Endothelial cell (in vitro differentiated cells): ENCODE measurements around the gene LGALS7. TPM values are rescaled to one million over a fixed set of nuclear protein-coding genes. Genes with fewer than 3 reads are reported as not detected.

ENCODE experiments used
- DNase-seq: peaks from one replicate; pipeline ENCODE4 v3.0.0; 2021; ENCODE audit warnings: low spot score
- H3K27ac Mint-ChIP-seq: one replicate; pipeline ENCODE4 v1.8.0; 2021; ENCODE audit warnings: mixed read lengths, inconsistent platforms; ENCODE audit not compliant: unreplicated experiment
- H3K27me3 Mint-ChIP-seq: one replicate; pipeline ENCODE4 v1.8.0; 2021; ENCODE audit warnings: mild to moderate bottlenecking, moderate library complexity, mixed read lengths, inconsistent platforms; ENCODE audit not compliant: unreplicated experiment
- H3K36me3 Mint-ChIP-seq: one replicate; pipeline ENCODE4 v1.8.0; 2021; ENCODE audit warnings: mild to moderate bottlenecking, low read depth, mixed read lengths, inconsistent platforms; ENCODE audit not compliant: unreplicated experiment
- H3K4me1 Mint-ChIP-seq: one replicate; pipeline ENCODE4 v1.8.0; 2021; ENCODE audit warnings: mild to moderate bottlenecking, mixed read lengths, inconsistent platforms; ENCODE audit not compliant: unreplicated experiment
- H3K4me3 Mint-ChIP-seq: one replicate; pipeline ENCODE4 v1.8.0; 2021; ENCODE audit warnings: mild to moderate bottlenecking, mixed read lengths, inconsistent platforms; ENCODE audit not compliant: unreplicated experiment
- H3K9me3 Mint-ChIP-seq: one replicate; pipeline ENCODE4 v1.8.0; 2021; ENCODE audit warnings: mixed read lengths, inconsistent platforms; ENCODE audit not compliant: unreplicated experiment
- total RNA-seq: library from RNA; stranded (reverse); fragmentation: NEBNext Ultra II Directional; extraction: Animal tissue kit (Norgen Biotek cat#: 25700); gene quantifications from one replicate; pipeline ENCODE4 v1.2.1, GENCODE V29; 2021; ENCODE audit not compliant: unreplicated experiment
- TF ChIP-seq, protein P1 (sequence below): fragments of 200-600 bp; sonication (generic); IDR thresholded peaks from one replicate; pipeline ENCODE4 v1.5.0; 2021; ENCODE audit warnings: antibody characterized with exemption; ENCODE audit not compliant: unreplicated experiment

Gene LGALS7
- total RNA-seq, 1 donor from 2014 or later = 3.6 TPM

DNA sequence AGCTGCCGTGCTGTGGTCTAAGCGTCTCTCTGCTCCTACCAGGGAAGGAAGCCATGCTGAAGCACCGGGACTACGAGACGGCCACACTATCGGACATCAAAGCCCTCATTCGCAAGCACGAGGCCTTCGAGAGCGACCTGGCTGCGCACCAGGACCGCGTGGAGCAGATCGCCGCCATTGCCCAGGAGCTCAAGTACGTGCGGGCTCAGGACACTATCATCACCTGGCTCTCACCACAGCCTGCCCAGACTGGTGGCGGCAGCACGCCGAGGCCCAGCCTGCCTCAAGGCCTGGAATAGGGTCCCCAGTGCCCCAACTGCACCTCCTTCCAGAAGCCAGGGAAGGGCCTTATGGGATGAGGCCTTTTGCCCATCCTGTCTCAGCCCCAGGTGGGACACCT lies 51.8 kb downstream of the LGALS7 start:
- TF ChIP-seq, protein P1, sequence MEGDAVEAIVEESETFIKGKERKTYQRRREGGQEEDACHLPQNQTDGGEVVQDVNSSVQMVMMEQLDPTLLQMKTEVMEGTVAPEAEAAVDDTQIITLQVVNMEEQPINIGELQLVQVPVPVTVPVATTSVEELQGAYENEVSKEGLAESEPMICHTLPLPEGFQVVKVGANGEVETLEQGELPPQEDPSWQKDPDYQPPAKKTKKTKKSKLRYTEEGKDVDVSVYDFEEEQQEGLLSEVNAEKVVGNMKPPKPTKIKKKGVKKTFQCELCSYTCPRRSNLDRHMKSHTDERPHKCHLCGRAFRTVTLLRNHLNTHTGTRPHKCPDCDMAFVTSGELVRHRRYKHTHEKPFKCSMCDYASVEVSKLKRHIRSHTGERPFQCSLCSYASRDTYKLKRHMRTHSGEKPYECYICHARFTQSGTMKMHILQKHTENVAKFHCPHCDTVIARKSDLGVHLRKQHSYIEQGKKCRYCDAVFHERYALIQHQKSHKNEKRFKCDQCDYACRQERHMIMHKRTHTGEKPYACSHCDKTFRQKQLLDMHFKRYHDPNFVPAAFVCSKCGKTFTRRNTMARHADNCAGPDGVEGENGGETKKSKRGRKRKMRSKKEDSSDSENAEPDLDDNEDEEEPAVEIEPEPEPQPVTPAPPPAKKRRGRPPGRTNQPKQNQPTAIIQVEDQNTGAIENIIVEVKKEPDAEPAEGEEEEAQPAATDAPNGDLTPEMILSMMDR = no peak
- Mint-ChIP-seq H3K27ac (peak overlapping the region; percentile 36), H3K27me3 (peaks cover 20% of the 10 kb centered on the region), H3K4me3 (no peak overlapping the region), H3K36me3 (peaks cover 14% of the 10 kb centered on the region), H3K4me1 (no peaks in the 10 kb centered on the region), H3K9me3 (no peaks in the 10 kb centered on the region)
- no peak for DNase-seq

Other genes starting within 250 kb of the LGALS7 start
- gene MAP4K1, start 155.6 kb downstream of the LGALS7 start, total RNA-seq = 7.5 TPM
- gene EIF3K, start 154.3 kb downstream of the LGALS7 start, total RNA-seq = 469 TPM
- 744 TPM for gene ACTN4, start 125.9 kb downstream of the LGALS7 start, total RNA-seq
- gene CAPN12, start 29.0 kb downstream of the LGALS7 start, total RNA-seq = 2.9 TPM
- 18.8 TPM for gene LGALS7B, start 15.7 kb upstream of the LGALS7 start, total RNA-seq
- 0.46 TPM for gene LGALS4, start 39.4 kb upstream of the LGALS7 start, total RNA-seq
- gene ECH1, start 58.3 kb upstream of the LGALS7 start, total RNA-seq = 101 TPM
- 343 TPM for gene HNRNPL, start 76.5 kb upstream of the LGALS7 start, total RNA-seq
- 5.6 TPM for gene RINL, start 104.8 kb upstream of the LGALS7 start, total RNA-seq
- gene SIRT2, start 126.1 kb upstream of the LGALS7 start, total RNA-seq = 45.9 TPM
- gene NFKBIB, start 126.5 kb upstream of the LGALS7 start, total RNA-seq = 16.9 TPM
- 0.87 TPM for gene CCER2, start 138.7 kb upstream of the LGALS7 start, total RNA-seq
- gene SARS2, start 157.2 kb upstream of the LGALS7 start, total RNA-seq = 36.7 TPM
- 32.0 TPM for gene MRPS12, start 157.4 kb upstream of the LGALS7 start, total RNA-seq
- 16.0 TPM for gene FBXO17, start 202.2 kb upstream of the LGALS7 start, total RNA-seq